MCF 10A (cell line): ENCODE measurements around the gene SMOC2. TPM values are rescaled to one million over a fixed set of nuclear protein-coding genes. Genes with fewer than 3 reads are reported as not detected.

Experiments
- BruUV-seq: library from RNA; stranded (reverse); fragments of 400-500 nt; replicated peaks from 2 replicates; lab custom pipeline; 2021; lab: Mats Ljungman, UMichigan
- CTCF ChIA-PET: fragments of 300-600 bp; sonication (Branson Sonifier 250); formaldehyde crosslinking; extraction: SDS; loops from one replicate; lab custom pipeline; 2021; ENCODE audit warnings: antibody characterized with exemption, inconsistent platforms; lab: Yijun Ruan, JAX
- POLR2A ChIA-PET: fragments of 300-600, 350-650 bp; sonication (Branson Sonifier 250); formaldehyde crosslinking; extraction: SDS; loops from one replicate; lab custom pipeline; 2020; ENCODE audit warnings: antibody characterized with exemption, inconsistent platforms; lab: Yijun Ruan, JAX
- DNase-seq: peaks from one replicate; pipeline ENCODE4 v3.0.0-alpha.2; 2018; ENCODE audit not compliant: unreplicated experiment
- H3K27ac Mint-ChIP-seq: one replicate; pipeline ENCODE4 v1.8.0; 2022; ENCODE audit warnings: mild to moderate bottlenecking, low read depth, mixed read lengths; ENCODE audit not compliant: unreplicated experiment
- H3K27me3 Mint-ChIP-seq: one replicate; pipeline ENCODE4 v1.8.0; 2022; ENCODE audit warnings: mixed read lengths; ENCODE audit not compliant: insufficient read depth, unreplicated experiment
- H3K36me3 Mint-ChIP-seq: one replicate; pipeline ENCODE4 v1.8.0; 2022; ENCODE audit warnings: mild to moderate bottlenecking, moderate library complexity, mixed read lengths; ENCODE audit not compliant: insufficient read depth, unreplicated experiment
- H3K4me1 Mint-ChIP-seq: one replicate; pipeline ENCODE4 v1.8.0; 2022; ENCODE audit warnings: mixed read lengths; ENCODE audit not compliant: insufficient read depth, unreplicated experiment
- H3K4me3 Mint-ChIP-seq: one replicate; pipeline ENCODE4 v1.8.0; 2022; ENCODE audit warnings: mild to moderate bottlenecking, moderate library complexity, mixed read lengths; ENCODE audit not compliant: unreplicated experiment
- H3K9me3 Mint-ChIP-seq: one replicate; pipeline ENCODE4 v1.8.0; 2022; ENCODE audit warnings: mixed read lengths; ENCODE audit not compliant: unreplicated experiment
- intact Hi-C: fragments of 100-400 bp; cut with micrococcal nuclease; formaldehyde crosslinking; loops from 2 replicates; pipeline ENCODE4 v1.14.1; 2022
- total RNA-seq: library from RNA; stranded (reverse); gene quantifications from 2 replicates; pipeline ENCODE4 v1.2.3, GENCODE V29; 2022
- TF ChIP-seq, protein P1 (sequence below): fragments of 200-600 bp; IDR thresholded peaks from one replicate; pipeline ENCODE4 v1.8.0; 2022; ENCODE audit warnings: antibody characterized with exemption, mild to moderate bottlenecking; ENCODE audit not compliant: unreplicated experiment

The SMOC2 gene
- total RNA-seq, 1 experiment from 2014 or later, result not detected

DNA sequence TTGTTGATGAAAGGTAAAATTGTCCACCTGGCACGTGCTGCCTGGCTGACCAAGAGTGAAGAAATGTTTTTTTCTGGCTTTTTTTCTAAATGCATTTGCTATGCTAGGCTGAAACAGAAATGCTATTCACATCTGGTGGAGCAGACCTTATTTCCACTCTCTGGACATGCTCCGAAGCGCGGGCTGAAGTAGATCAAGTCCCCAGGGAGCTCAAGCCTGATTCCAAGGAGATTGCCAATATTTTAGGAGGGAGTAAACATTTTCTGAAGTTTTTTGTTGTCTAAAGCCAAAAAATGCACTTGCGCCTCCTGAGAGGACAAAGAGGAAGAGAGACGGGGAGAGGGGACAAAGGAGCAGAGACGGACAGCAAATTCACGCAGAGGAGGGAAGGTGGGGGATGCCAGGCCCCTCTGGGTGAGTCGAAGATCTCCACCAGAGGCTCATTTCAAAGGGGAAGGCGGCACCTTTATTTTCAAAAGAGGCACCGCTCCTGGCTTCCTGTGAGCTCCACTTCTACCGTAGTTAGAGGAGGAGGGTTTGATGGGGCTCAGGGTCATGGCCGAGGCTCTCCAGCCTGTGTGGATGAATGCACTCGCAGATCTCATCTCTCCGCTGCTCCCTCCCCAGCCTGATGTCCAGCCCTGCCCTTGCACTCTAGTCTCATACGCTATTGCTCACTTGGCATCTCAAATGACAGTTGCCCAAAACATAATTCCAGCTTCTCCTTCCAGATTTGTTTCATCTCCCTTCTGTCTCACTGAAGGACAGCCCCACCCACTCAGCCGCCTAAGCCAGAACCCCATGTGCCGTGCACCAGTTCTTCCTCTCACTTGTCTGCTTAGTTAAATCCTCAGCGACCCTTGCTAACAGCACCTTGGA, 23.1 kb upstream of the SMOC2 start:
- no peaks in the 10 kb centered on the region for H3K9me3 Mint-ChIP-seq
- CTCF ChIA-PET, result no interaction called here
- no TSS peak for BruUV-seq

DNA sequence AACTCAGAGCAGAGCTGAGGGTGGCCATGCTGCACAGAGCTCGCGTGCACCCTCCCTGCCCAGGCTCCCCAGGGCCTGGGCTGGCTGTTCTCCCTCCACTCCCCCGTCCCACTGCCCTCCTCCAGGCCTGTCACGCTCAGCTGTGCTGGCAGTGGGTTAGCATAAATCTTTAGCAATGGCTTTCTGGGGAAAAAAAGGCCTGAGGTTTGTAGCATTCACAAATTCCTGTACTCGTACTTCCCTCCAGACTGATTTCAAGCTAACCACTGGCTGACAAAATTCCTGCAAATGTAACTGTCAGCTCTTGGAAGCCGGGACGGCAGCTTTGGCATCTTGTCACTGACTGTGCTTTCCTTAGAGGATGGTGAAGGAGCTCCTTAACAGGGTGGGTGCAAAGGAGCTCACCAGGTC, 22.3 kb upstream of the SMOC2 start:
- Mint-ChIP-seq H3K27me3 (peaks cover 92% of the 10 kb centered on the region), H3K36me3 (no peaks in the 10 kb centered on the region), H3K27ac (no peak overlapping the region), H3K4me3 (no peak overlapping the region), H3K9me3 (no peaks in the 10 kb centered on the region), H3K4me1 (no peaks in the 10 kb centered on the region)
- POLR2A ChIA-PET, result no interaction called here
- BruUV-seq, result no TSS peak
- CTCF ChIA-PET, result no interaction called here
- TF ChIP-seq, protein P1, sequence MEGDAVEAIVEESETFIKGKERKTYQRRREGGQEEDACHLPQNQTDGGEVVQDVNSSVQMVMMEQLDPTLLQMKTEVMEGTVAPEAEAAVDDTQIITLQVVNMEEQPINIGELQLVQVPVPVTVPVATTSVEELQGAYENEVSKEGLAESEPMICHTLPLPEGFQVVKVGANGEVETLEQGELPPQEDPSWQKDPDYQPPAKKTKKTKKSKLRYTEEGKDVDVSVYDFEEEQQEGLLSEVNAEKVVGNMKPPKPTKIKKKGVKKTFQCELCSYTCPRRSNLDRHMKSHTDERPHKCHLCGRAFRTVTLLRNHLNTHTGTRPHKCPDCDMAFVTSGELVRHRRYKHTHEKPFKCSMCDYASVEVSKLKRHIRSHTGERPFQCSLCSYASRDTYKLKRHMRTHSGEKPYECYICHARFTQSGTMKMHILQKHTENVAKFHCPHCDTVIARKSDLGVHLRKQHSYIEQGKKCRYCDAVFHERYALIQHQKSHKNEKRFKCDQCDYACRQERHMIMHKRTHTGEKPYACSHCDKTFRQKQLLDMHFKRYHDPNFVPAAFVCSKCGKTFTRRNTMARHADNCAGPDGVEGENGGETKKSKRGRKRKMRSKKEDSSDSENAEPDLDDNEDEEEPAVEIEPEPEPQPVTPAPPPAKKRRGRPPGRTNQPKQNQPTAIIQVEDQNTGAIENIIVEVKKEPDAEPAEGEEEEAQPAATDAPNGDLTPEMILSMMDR, result no peak
- DNase-seq, result no peak
- intact Hi-C loops, result no loop called here

More for the DNA sequence above, 23.1 kb upstream of the SMOC2 start:
- intact Hi-C loops, result no loop called here
- POLR2A ChIA-PET, result no interaction called here
- Mint-ChIP-seq H3K4me1 (no peaks in the 10 kb centered on the region), H3K36me3 (no peaks in the 10 kb centered on the region), H3K27ac (no peak overlapping the region), H3K4me3 (no peak overlapping the region), H3K27me3 (peaks cover 92% of the 10 kb centered on the region)
- no peak for DNase-seq
- TF ChIP-seq, protein P1, result no peak

DNA sequence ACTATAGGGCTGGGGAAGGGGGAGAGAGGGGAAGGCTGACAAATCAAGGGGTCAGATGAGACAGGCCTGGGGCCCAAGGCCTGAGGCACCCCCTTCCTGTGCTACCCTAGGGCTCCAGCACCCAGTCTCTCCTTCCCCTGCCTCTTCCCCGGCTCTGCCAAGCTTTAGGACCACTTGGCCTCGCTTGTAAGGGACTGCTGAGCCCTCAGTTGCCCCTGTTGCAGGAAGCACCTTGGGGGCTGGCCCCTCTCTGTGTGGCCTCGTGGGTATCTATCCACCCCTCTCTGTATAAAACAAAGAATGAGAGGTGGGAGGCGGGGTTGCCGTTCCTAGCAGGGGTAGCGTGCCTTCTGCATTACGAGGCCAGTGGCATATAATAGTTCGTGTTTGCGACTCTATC, 21.4 kb upstream of the SMOC2 start:
- Mint-ChIP-seq H3K36me3 (no peaks in the 10 kb centered on the region), H3K27ac (no peak overlapping the region), H3K4me3 (no peak overlapping the region), H3K4me1 (no peaks in the 10 kb centered on the region), H3K27me3 (peaks cover 84% of the 10 kb centered on the region), H3K9me3 (no peaks in the 10 kb centered on the region)
- BruUV-seq, result no TSS peak
- CTCF ChIA-PET, result no interaction called here
- intact Hi-C loops, result no loop called here
- DNase-seq, result no peak
- POLR2A ChIA-PET, result no interaction called here
- TF ChIP-seq, protein P1, result no peak

DNA sequence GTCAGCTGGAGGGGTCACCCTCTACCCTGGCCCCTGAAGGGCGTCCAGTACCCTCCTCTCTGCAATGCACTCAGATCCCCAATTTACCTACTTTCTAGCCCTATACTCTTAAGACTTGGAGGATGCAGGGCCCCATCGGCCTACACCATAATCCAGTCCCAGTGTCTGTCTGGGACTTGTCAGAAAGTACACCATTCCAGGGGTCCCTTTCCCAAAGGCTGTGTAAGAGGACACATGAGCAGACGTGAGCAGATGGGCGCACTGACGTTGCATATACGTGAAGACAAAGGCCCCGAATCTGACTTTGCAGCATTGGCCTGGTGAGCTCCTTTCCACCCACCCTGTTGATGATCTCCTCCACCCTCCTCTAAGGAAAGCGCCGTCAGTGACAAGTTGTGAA, 20.9 kb upstream of the SMOC2 start:
- Mint-ChIP-seq H3K9me3 (no peaks in the 10 kb centered on the region), H3K36me3 (no peaks in the 10 kb centered on the region), H3K4me1 (no peaks in the 10 kb centered on the region), H3K27me3 (peaks cover 84% of the 10 kb centered on the region), H3K4me3 (no peak overlapping the region), H3K27ac (no peak overlapping the region)
- CTCF ChIA-PET, result no interaction called here
- POLR2A ChIA-PET, result no interaction called here
- TF ChIP-seq, protein P1, result no peak
- no peak for DNase-seq
- intact Hi-C loops, result no loop called here
- BruUV-seq, result no TSS peak
